HepG2 (cell line): ENCODE data around the gene TJAP1.

Experiments
- HIVEP1 ChIP-seq: sonication (generic); formaldehyde crosslinking; IDR thresholded peaks from 2 replicates; pipeline ENCODE4 v1.4.0; 2020; ENCODE audit warnings: mild to moderate bottlenecking, missing genetic modification reagents
- SRF ChIP-seq: IDR thresholded peaks from 2 replicates; pipeline ENCODE4 v1.6.1; 2011; ENCODE audit warnings: mild to moderate bottlenecking, low read depth, low read length, moderate library complexity
- TARDBP ChIP-seq: sonication (generic); formaldehyde crosslinking; IDR thresholded peaks from 2 replicates; pipeline ENCODE4 v1.8.0; 2022; ENCODE audit warnings: mild to moderate bottlenecking, missing genetic modification reagents
- THAP11 ChIP-seq: IDR thresholded peaks from 2 replicates; pipeline ENCODE4 v1.6.1; 2016; ENCODE audit warnings: missing biosample characterization, missing genetic modification reagents
- TF ChIP-seq, protein P1 (sequence below): sonication (generic); formaldehyde crosslinking; IDR thresholded peaks from 2 replicates; pipeline ENCODE4 v1.5.0; 2020; ENCODE audit warnings: mild to moderate bottlenecking, missing genetic modification reagents, moderate library complexity

DNA sequence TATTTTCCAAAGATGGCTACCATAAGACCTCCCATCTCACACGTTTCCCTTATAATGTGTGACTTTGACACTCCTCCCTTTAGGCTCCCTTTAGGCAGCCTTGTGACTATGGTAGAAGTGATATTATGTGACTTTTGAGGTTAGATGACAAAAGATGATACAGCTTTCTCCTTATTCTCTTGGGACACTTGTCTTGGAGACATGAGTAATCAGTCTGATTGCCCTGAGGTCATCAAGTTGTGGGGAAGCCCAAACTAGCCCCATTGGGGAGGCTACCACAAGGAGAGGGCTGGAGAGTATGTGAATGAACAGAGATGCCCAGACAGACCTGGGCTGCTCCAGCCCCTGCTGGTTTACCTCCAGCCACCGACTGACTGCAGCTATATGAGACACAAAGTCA lies 11.4 kb upstream of the TJAP1 start:
- TF ChIP-seq THAP11, result no peak
- no peak for TF ChIP-seq TARDBP
- no peak for TF ChIP-seq HIVEP1 (CRISPR knock-in tag)
- TF ChIP-seq, protein P1, sequence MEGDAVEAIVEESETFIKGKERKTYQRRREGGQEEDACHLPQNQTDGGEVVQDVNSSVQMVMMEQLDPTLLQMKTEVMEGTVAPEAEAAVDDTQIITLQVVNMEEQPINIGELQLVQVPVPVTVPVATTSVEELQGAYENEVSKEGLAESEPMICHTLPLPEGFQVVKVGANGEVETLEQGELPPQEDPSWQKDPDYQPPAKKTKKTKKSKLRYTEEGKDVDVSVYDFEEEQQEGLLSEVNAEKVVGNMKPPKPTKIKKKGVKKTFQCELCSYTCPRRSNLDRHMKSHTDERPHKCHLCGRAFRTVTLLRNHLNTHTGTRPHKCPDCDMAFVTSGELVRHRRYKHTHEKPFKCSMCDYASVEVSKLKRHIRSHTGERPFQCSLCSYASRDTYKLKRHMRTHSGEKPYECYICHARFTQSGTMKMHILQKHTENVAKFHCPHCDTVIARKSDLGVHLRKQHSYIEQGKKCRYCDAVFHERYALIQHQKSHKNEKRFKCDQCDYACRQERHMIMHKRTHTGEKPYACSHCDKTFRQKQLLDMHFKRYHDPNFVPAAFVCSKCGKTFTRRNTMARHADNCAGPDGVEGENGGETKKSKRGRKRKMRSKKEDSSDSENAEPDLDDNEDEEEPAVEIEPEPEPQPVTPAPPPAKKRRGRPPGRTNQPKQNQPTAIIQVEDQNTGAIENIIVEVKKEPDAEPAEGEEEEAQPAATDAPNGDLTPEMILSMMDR (CRISPR knock-in tag), result no peak
- no peak for TF ChIP-seq SRF
